ENCODE measurements around the gene CLASRP. TPM values are rescaled to one million over a fixed set of nuclear protein-coding genes. Genes with fewer than 3 reads are reported as not detected.

CLASRP gene
- total and polyA plus RNA-seq, 9 of the 15 experiments (the other 6 are each of a cell fraction or from before 2014, with no cell fraction given), result 0.94 to 86.3 (median 44.0) TPM

DNA sequence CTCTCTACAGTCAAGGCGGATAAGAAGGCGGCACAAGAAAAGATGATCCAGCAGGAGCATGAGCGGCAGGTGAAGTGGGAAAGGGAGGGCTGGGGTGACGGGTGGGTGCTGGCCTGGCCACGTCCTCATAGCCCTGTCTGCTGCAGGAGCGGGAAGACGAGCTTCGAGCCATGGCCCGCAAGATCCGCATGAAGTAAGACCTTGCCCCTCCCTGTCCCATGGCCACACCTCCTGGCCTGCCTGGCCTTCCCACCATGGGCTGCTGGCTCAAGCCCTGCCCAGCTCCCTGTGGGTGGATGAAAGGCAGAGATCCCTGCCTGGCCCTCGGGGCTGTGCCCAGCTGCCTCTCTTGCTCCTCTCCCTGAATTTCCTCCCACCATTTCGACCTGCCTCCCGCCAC, 30.2 kb downstream of the CLASRP start:
- Histone ChIP-seq H3K9me1 (ENCODE audit: control insufficient read depth, insufficient read depth, low read length) (no peaks in the 10 kb centered on the region), H3K9ac (ENCODE audit: insufficient read depth in 1 of 2, low read depth in 2 of 2, low read length in 2 of 2) (peak overlapping the region in 1 of 2 experiments; percentile 61; a peak in 1 of 4 replicates), H3K4me3 (no peak overlapping the region), H3K4me2 (ENCODE audit: insufficient read depth, low read length) (no peak overlapping the region), H3K4me1 (replicated peaks in 1 of 2; ENCODE audit: control insufficient read depth in 2 of 2, insufficient read depth in 2 of 2, low read length in 2 of 2) (peaks cover 0 to 29% of the 10 kb centered on the region in 2 experiments; a peak in 2 of 5 replicates), H3K79me2 (ENCODE audit: control insufficient read depth, insufficient read depth, low read length) (peaks cover 4% of the 10 kb centered on the region; the same call in 1 of the 3 replicates), H3K36me3 (ENCODE audit: control insufficient read depth, insufficient read depth, low read length) (peaks cover 74% of the 10 kb centered on the region; the same call in 2 of the 3 replicates), H3K27me3 (ENCODE audit: control insufficient read depth in 2 of 2, insufficient read depth in 2 of 2, low read length in 2 of 2) (no peaks in the 10 kb centered on the region), H4K20me1 (replicated peaks; ENCODE audit: control insufficient read depth, insufficient read depth, low read length) (peaks cover 4% of the 10 kb centered on the region; the same call in 1 of the 2 replicates), H3K9me3 (replicated peaks; ENCODE audit: control insufficient read depth, insufficient read depth, low read depth, low read length) (no peaks in the 10 kb centered on the region), H3K27ac (ENCODE audit: extremely low read depth, low read depth, low read length) (no peak overlapping the region), H2AFZ (ENCODE audit: low read depth, low read length) (no peak overlapping the region)
- no TSS peak for BruUV-seq (replicated peaks)
- DNase-seq (ENCODE audit: extremely low read depth in 1 of 4, low spot score in 3 of 4) (peak in 1 of 4 experiments; percentile 30), ATAC-seq (peak; percentile 72), FAIRE-seq (no peak)
- ChIA-PET CTCF (ENCODE audit: low intra/inter-chr PET ratio) (no interaction called here), POLR2A (interaction anchor here (0.6 to 1.1 kb wide), 4 partner anchors 20 to 1774 kb away, joined by 3 to 5 read pairs (median 3); no protein-coding TSS in a partner anchor)
- in situ Hi-C loops (cut with MboI), result no loop called here
- intact Hi-C loops (cut with micrococcal nuclease), result no loop called here
- no peak for TF ChIP-seq CHCHD3 (CRISPR knock-in tag; IDR thresholded peaks at IDR 0.05)
- TF ChIP-seq POLR2G (IDR thresholded peaks at IDR 0.05; ENCODE audit: low read depth, low read length), result 0 out of 2 replicates have a peak, but pooled peaks have one; percentile 43
- TF ChIP-seq TARDBP (IDR thresholded peaks at IDR 0.05), result no peak
- TF ChIP-seq RFX5 (IDR thresholded peaks at IDR 0.05; ENCODE audit: low read depth, low read length), result no peak
- TF ChIP-seq DPF2 (IDR thresholded peaks at IDR 0.05), result no peak
- TF ChIP-seq, protein P1, sequence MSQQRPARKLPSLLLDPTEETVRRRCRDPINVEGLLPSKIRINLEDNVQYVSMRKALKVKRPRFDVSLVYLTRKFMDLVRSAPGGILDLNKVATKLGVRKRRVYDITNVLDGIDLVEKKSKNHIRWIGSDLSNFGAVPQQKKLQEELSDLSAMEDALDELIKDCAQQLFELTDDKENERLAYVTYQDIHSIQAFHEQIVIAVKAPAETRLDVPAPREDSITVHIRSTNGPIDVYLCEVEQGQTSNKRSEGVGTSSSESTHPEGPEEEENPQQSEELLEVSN (IDR thresholded peaks at IDR 0.05; ENCODE audit: borderline replicate concordance in 1 of 2, extremely low read depth in 1 of 2, insufficient read depth in 1 of 2, insufficient read length in 1 of 2, low read depth in 1 of 2, low read length in 1 of 2, poor library complexity in 1 of 2, severe bottlenecking in 1 of 2), result peak; percentile 42 to 44
- TF ChIP-seq MECOM (CRISPR knock-in tag; IDR thresholded peaks at IDR 0.05), result no peak
- TF ChIP-seq HMGN3 (IDR thresholded peaks at IDR 0.05; ENCODE audit: borderline replicate concordance, extremely low read depth, insufficient read length, low read depth, low read length), result peak; percentile 19
- TF ChIP-seq ZNF586 (CRISPR knock-in tag; conservative IDR thresholded peaks at IDR 0.05), result no peak
- TF ChIP-seq MTA1 (IDR thresholded peaks at IDR 0.05; ENCODE audit: borderline replicate concordance), result no peak
- no peak for TF ChIP-seq POLR3A (IDR thresholded peaks at IDR 0.05; ENCODE audit: borderline replicate concordance, extremely low read depth, insufficient read depth, insufficient read length)
- TF ChIP-seq KLF16 (IDR thresholded peaks at IDR 0.05), result no peak
- TF ChIP-seq, protein P2, sequence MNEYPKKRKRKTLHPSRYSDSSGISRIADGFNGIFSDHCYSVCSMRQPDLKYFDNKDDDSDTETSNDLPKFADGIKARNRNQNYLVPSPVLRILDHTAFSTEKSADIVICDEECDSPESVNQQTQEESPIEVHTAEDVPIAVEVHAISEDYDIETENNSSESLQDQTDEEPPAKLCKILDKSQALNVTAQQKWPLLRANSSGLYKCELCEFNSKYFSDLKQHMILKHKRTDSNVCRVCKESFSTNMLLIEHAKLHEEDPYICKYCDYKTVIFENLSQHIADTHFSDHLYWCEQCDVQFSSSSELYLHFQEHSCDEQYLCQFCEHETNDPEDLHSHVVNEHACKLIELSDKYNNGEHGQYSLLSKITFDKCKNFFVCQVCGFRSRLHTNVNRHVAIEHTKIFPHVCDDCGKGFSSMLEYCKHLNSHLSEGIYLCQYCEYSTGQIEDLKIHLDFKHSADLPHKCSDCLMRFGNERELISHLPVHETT (CRISPR knock-in tag; conservative IDR thresholded peaks at IDR 0.05 in 1 of 2, IDR thresholded peaks at IDR 0.05 in 1 of 2), result no peak
- no peak for TF ChIP-seq ZNF717 (CRISPR knock-in tag; IDR thresholded peaks at IDR 0.05)
- WGBS (ENCODE audit: insufficient coverage, low coverage, missing lambda C conversion rate), result 74% methylated on average over 13 of the region's 13 CpGs
